IMR-90 (cell line): ENCODE measurements around the gene HAVCR2. TPM values are rescaled to one million over a fixed set of nuclear protein-coding genes. Genes with fewer than 3 reads are reported as not detected.

ENCODE experiments used
- ATAC-seq: fragments of 200-7000 bp; cut with Tn5 transposase; 2 replicates; pipeline ENCODE4 v1.9.1; 2020; ENCODE audit warnings: low read depth, mild to moderate bottlenecking, moderate library complexity
- BruUV-seq: library from RNA; stranded (reverse); fragments of 400-500 nt; replicated peaks from 2 replicates; lab custom pipeline; 2021; lab: Mats Ljungman, UMichigan
- CTCF ChIA-PET: fragments of 300-600 bp; formaldehyde crosslinking; extraction: SDS; loops from one replicate; lab custom pipeline; 2021; ENCODE audit warnings: antibody characterized with exemption; lab: Yijun Ruan, JAX
- POLR2A ChIA-PET: fragments of 300-600 bp; sonication (Branson Sonifier 250); formaldehyde crosslinking; loops from one replicate; lab custom pipeline; 2022; ENCODE audit warnings: antibody characterized with exemption; ENCODE audit not compliant: unreplicated experiment; lab: Charles Lee
- DNase-seq: peaks from one replicate; pipeline ENCODE4 v3.0.0; 2013
- H2AFZ ChIP-seq: replicated peaks from 2 replicates; pipeline ENCODE3; 2013; ENCODE audit warnings: low read length, mild to moderate bottlenecking; ENCODE audit not compliant: poor library complexity
- H2AK5ac ChIP-seq: 2 replicates; pipeline ENCODE4 v1.6.1; 2013; ENCODE audit warnings: low read depth, low read length, inconsistent platforms
- H2AK9ac ChIP-seq: replicated peaks from 2 replicates; pipeline ENCODE3; 2013; ENCODE audit warnings: mild to moderate bottlenecking, low read depth, low read length, moderate library complexity; ENCODE audit not compliant: poor library complexity
- H2BK120ac ChIP-seq: 2 replicates; pipeline ENCODE4 v1.6.1; 2013; ENCODE audit warnings: low read depth, low read length, inconsistent platforms
- H2BK15ac ChIP-seq: 3 replicates; pipeline ENCODE4 v1.6.1; 2013; ENCODE audit warnings: low read depth, low read length, inconsistent platforms
- H2BK20ac ChIP-seq: 2 replicates; pipeline ENCODE4 v1.6.1; 2013; ENCODE audit warnings: low read depth, mild to moderate bottlenecking, inconsistent platforms, low read length, moderate library complexity
- H2BK5ac ChIP-seq: 2 replicates; pipeline ENCODE4 v1.6.1; 2013; ENCODE audit warnings: mild to moderate bottlenecking, low read depth, low read length, inconsistent platforms; ENCODE audit not compliant: poor library complexity, severe bottlenecking
- H3K14ac ChIP-seq: replicated peaks from 2 replicates; pipeline ENCODE4 v1.6.1; 2013; ENCODE audit warnings: low read depth, low read length, inconsistent platforms
- H3K18ac ChIP-seq: 2 replicates; pipeline ENCODE4 v1.6.1; 2013; ENCODE audit warnings: low read depth, low read length, control low read depth
- H3K23ac ChIP-seq: 2 replicates; pipeline ENCODE4 v1.6.1; 2013; ENCODE audit warnings: low read depth, low read length, inconsistent platforms
- H3K27ac ChIP-seq: 2 replicates; pipeline ENCODE4 v1.5.1; 2013; ENCODE audit warnings: mild to moderate bottlenecking, control low read depth, low read length; ENCODE audit not compliant: insufficient read depth
- H3K27me3 ChIP-seq: 2 replicates; pipeline ENCODE4 v1.6.1; 2013; ENCODE audit warnings: low read length; ENCODE audit not compliant: control insufficient read depth, insufficient read depth
- H3K36me3 ChIP-seq: 2 replicates; pipeline ENCODE4 v1.6.1; 2013; ENCODE audit warnings: low read length, mixed read lengths; ENCODE audit not compliant: control insufficient read depth, insufficient read depth
- H3K4ac ChIP-seq: 2 replicates; pipeline ENCODE4 v1.6.1; 2013; ENCODE audit warnings: low read depth, low read length, inconsistent platforms
- H3K4me1 ChIP-seq: 2 replicates; pipeline ENCODE4 v1.6.1; 2013; ENCODE audit warnings: low read length, mixed read lengths; ENCODE audit not compliant: control insufficient read depth, insufficient read depth
- H3K4me2 ChIP-seq: 2 replicates; pipeline ENCODE4 v1.6.1; 2013; ENCODE audit warnings: low read depth, mild to moderate bottlenecking, control low read depth, low read length, moderate library complexity
- H3K4me3 ChIP-seq: 2 replicates; pipeline ENCODE4 v1.5.1; 2013; ENCODE audit warnings: low read depth, mild to moderate bottlenecking, control low read depth, low read length, moderate library complexity; ENCODE audit not compliant: insufficient read depth
- H3K56ac ChIP-seq: 2 replicates; pipeline ENCODE4 v1.6.1; 2013; ENCODE audit warnings: low read length, inconsistent platforms; ENCODE audit not compliant: insufficient read depth; ENCODE audit errors: extremely low read depth
- H3K79me1 ChIP-seq, 2 experiments: 2 replicates each; pipeline ENCODE4 v1.6.1; 2013; ENCODE audit warnings: low read length in 2 of 2, inconsistent platforms in 1 of 2, low read depth in 1 of 2
- H3K9ac ChIP-seq: 2 replicates; pipeline ENCODE4 v1.6.1; 2013; ENCODE audit warnings: low read depth, low read length, control low read depth
- H3K9me1 ChIP-seq: 2 replicates; pipeline ENCODE4 v1.6.1; 2013; ENCODE audit warnings: low read length, inconsistent platforms; ENCODE audit not compliant: insufficient read depth
- H3K9me3 ChIP-seq: 2 replicates; pipeline ENCODE4 v1.6.1; 2013; ENCODE audit warnings: low read length; ENCODE audit not compliant: control insufficient read depth, insufficient read depth
- H4K20me1 ChIP-seq: 2 replicates; pipeline ENCODE4 v1.6.1; 2013; ENCODE audit warnings: low read length, inconsistent platforms; ENCODE audit not compliant: insufficient read depth
- H4K5ac ChIP-seq: 2 replicates; pipeline ENCODE4 v1.6.1; 2013; ENCODE audit warnings: mild to moderate bottlenecking, low read depth, low read length, control low read depth
- H4K8ac ChIP-seq, 2 experiments: 2 replicates each; pipeline ENCODE4 v1.6.1; 2013; ENCODE audit warnings: low read depth in 2 of 2, low read length in 2 of 2, control low read depth in 1 of 2, inconsistent platforms in 1 of 2
- H4K91ac ChIP-seq: 2 replicates; pipeline ENCODE4 v1.6.1; 2013; ENCODE audit warnings: low read depth, low read length, inconsistent platforms; ENCODE audit not compliant: insufficient read depth
- BHLHE40 ChIP-seq: fragments of 150-350 bp; IDR thresholded peaks from 2 replicates; pipeline ENCODE4 v1.6.1; 2016; ENCODE audit warnings: mild to moderate bottlenecking, low read depth, low read length
- CEBPB ChIP-seq: IDR thresholded peaks from 2 replicates; pipeline ENCODE4 v1.6.1; 2012; ENCODE audit warnings: low read depth, low read length, improper control_type of control experiment
- ELK1 ChIP-seq: fragments of 150-350 bp; IDR thresholded peaks from 2 replicates; pipeline ENCODE4 v1.6.1; 2016; ENCODE audit warnings: low read depth, mild to moderate bottlenecking, low read length, moderate library complexity, borderline replicate concordance
- FOS ChIP-seq: fragments of 150-350 bp; IDR thresholded peaks from 2 replicates; pipeline ENCODE4 v1.6.1; 2016; ENCODE audit warnings: low read depth, low read length
- NFE2L2 ChIP-seq: fragments of 150-350 bp; IDR thresholded peaks from 2 replicates; pipeline ENCODE4 v1.6.1; 2016; ENCODE audit warnings: low read depth, mild to moderate bottlenecking, low read length
- POLR2A ChIP-seq: IDR thresholded peaks from 2 replicates; pipeline ENCODE4 v1.6.1; 2012; ENCODE audit warnings: mild to moderate bottlenecking, low read depth, low read length
- RFX5 ChIP-seq: IDR thresholded peaks from 2 replicates; pipeline ENCODE4 v1.8.0; 2012; ENCODE audit warnings: low read depth, mild to moderate bottlenecking, low read length, moderate library complexity
- WGBS, 2 experiments: methylation state at CpG; one replicate each; pipeline versions ENCODE4 v1.1.5 to v1.1.7; 2013; ENCODE audit warnings: missing lambda C conversion rate in 2 of 2; ENCODE audit not compliant: insufficient read length in 1 of 2; ENCODE audit errors: extremely low coverage in 2 of 2; 5-methylcytosine and 5-hydroxymethylcytosine counted together
- dilution Hi-C: fragments of 300-500 bp; cut with HindIII; formaldehyde crosslinking; loops from one replicate; pipeline ENCODE4 v1.14.3; 2018; ENCODE audit warnings: low sequenced_read_pairs; ENCODE audit not compliant: unreplicated experiment
- in situ Hi-C: fragments of 300-500 bp; cut with MboI; formaldehyde crosslinking; loops from 3 replicates; pipeline ENCODE4 v1.14.3; 2019; ENCODE audit warnings: low sequenced_read_pairs, inconsistent platforms, mixed read lengths
- intact Hi-C: fragments of 100-400 bp; cut with micrococcal nuclease; formaldehyde crosslinking; loops from 2 replicates; pipeline ENCODE4 v1.10.0; 2022
- polyA plus RNA-seq, 3 experiments: library from polyadenylated mRNA; depleted of rRNA; stranded (reverse); fragments of >200 nt; gene quantifications; 2 replicates each; pipeline ENCODE4 v1.2.3, GENCODE V29; 2012; ENCODE audit warnings: low replicate concordance in 1 of 3
- total RNA-seq: library from RNA; depleted of rRNA; stranded (reverse); fragments of >200 nt; gene quantifications from 2 replicates; pipeline ENCODE4 v1.2.3, GENCODE V29; 2012

HAVCR2 gene
- total and polyA plus RNA-seq, 2 of the 4 experiments (the other 2 are of a cell fraction) = under 0.01 to 0.07 TPM

GRCh38 chr5:157109744-157110143 is 900 bp upstream of the HAVCR2 start:
- Histone ChIP-seq H4K91ac (no peak overlapping the region), H2BK20ac (no peak overlapping the region), H3K18ac (no peak overlapping the region), H4K8ac (no peak overlapping the region), H3K9ac (no peak overlapping the region), H3K23ac (no peak overlapping the region), H2BK5ac (no peak overlapping the region), H2AK5ac (no peak overlapping the region), H3K27ac (no peak overlapping the region), H2BK15ac (no peak overlapping the region), H3K79me1 (no peaks in the 10 kb centered on the region), H3K9me3 (no peaks in the 10 kb centered on the region), H3K4me1 (no peaks in the 10 kb centered on the region), H3K4me3 (no peak overlapping the region), H4K5ac (no peak overlapping the region), H3K4me2 (no peak overlapping the region), H3K14ac (no peak overlapping the region), H3K9me1 (no peaks in the 10 kb centered on the region; the same call in 1 of the 2 replicates), H2BK120ac (no peak overlapping the region), H4K20me1 (no peaks in the 10 kb centered on the region), H2AFZ (no peak overlapping the region), H3K56ac (no peak overlapping the region), H3K4ac (no peak overlapping the region), H3K27me3 (no peaks in the 10 kb centered on the region), H3K36me3 (no peaks in the 10 kb centered on the region), H2AK9ac (no peak overlapping the region)
- ChIA-PET CTCF (no interaction called here), POLR2A (no interaction called here)
- dilution Hi-C loops (no loop called here), in situ Hi-C loops (no loop called here), intact Hi-C loops (no loop called here)
- DNase-seq (no peak), ATAC-seq (no peak)
- WGBS, 2 experiments = no CpG with 5 or more reads among the region's 1 CpG
- TF ChIP-seq ELK1 = no peak
- no peak for TF ChIP-seq RFX5
- TF ChIP-seq NFE2L2 = no peak
- no peak for TF ChIP-seq CEBPB
- TF ChIP-seq FOS = no peak
- TF ChIP-seq BHLHE40 = no peak
- TF ChIP-seq POLR2A = no peak
- no TSS peak for BruUV-seq
